PC-3 (cell line): ENCODE data around the gene MCM9.

ENCODE experiments used
- CTCF ChIP-seq: fragments of 300-600 bp; sonication (generic); conservative IDR thresholded peaks from 2 replicates; pipeline ENCODE4 v1.5.1; 2017; ENCODE audit warnings: antibody characterized with exemption, low read depth, mild to moderate bottlenecking, low read length
- EZH2phosphoT487 ChIP-seq: fragments of 300-600 bp; sonication (generic); IDR thresholded peaks from 2 replicates; pipeline ENCODE4 v1.6.1; 2018; ENCODE audit warnings: mild to moderate bottlenecking, antibody characterized with exemption, low read length, borderline replicate concordance

DNA sequence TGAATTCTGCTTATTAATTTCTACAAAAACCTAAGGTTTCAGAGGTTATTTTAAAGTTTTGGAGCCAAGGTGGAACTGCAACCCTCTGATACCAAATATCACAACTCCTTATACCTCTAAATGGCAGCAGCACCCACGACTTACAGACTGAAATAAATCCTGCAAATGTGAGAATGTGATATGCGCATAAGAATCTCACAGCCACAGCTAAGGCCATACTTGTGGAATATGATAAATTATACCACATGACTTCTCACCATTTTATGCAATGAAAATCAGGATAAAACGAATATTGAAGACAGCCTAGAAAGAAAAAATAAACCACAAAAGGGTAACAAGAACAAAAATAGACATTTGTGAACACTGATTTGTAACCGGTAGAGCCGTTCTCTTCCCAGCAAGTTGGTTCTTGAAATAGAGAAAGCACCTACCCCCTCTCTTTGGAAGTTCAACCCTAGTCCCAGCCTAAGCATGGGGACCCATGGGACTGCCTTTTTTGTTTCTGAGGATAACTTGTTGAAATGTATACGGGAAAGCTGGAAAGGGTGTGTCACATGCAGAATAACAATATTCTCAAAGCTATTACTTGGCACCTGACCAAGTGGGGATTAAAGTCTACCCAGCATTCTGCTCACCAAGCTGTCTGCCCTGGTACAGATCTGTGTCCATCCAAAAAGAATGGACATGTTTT lies 47.1 kb upstream of the MCM9 start:
- TF ChIP-seq EZH2phosphoT487 (no peak), CTCF (no peak)
